ENCODE measurements around the gene LAMB1. TPM values are rescaled to one million over a fixed set of nuclear protein-coding genes. Genes with fewer than 3 reads are reported as not detected.

The LAMB1 gene
- total RNA-seq = under 1 TPM in 1 of 2 donors, not detected in 1; 0.10 TPM

- ATAC-seq (replicated peaks in 1 of 2) = peak; percentile 40 to 55
- H3K4me1 Mint-ChIP-seq (ENCODE audit: low read depth) = peaks cover 26% of the 10 kb centered on the region
- H3K9me3 Mint-ChIP-seq = peaks cover 2% of the 10 kb centered on the region in 2 donors
- H3K27ac Mint-ChIP-seq = no peak within 1 kb of the TSS
- peak; percentile 13 to 23 for DNase-seq
- H3K27me3 Mint-ChIP-seq (ENCODE audit: low read depth) = peaks cover 74% of the 10 kb centered on the region
- peak within 1 kb of the TSS; percentile 84 to 89 for H3K4me3 Mint-ChIP-seq
- peaks cover 2 to 4% of the 10 kb centered on the region in 2 donors for H3K36me3 Mint-ChIP-seq (ENCODE audit: insufficient read depth in 2 of 2)
Observed at GRCh38 chr7:108002726-108003598, at the start of gene LAMB1. TSS of gene LAMB1 (minus strand) at chr7:108003161. CDS start at chr7:108002885, 276 bp downstream.

DNA sequence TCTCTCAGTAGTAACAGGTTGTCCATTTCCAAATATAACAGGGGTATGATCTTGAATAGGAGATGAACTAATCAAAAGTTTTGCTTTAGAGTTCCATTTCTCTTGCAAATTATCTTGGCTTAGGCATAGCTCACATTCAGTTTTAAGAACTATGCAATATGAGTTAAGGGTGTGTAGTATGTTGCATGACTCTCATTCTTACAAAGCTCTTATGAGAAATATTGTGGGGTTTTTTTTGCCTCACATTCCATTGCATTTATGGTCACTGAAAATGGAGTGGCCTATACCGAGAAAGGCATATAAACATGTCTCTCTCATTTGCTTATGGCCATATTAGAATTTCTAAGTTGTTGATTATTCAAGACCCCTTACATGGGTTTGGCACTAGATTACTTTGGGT lies 48.5 kb upstream of the LAMB1 start:
- DNase-seq (no peak), ATAC-seq (replicated peaks in 1 of 2) (no peak)
- no peaks in the 10 kb centered on the region for H3K27me3 Mint-ChIP-seq (ENCODE audit: low read depth)
- no peaks in the 10 kb centered on the region for H3K9me3 Mint-ChIP-seq
- H3K36me3 Mint-ChIP-seq (ENCODE audit: insufficient read depth in 2 of 2) = no peaks in the 10 kb centered on the region
- no peak overlapping the region for H3K4me3 Mint-ChIP-seq
- H3K4me1 Mint-ChIP-seq (ENCODE audit: low read depth) = peaks cover 5% of the 10 kb centered on the region
- H3K27ac Mint-ChIP-seq = no peak overlapping the region

DNA sequence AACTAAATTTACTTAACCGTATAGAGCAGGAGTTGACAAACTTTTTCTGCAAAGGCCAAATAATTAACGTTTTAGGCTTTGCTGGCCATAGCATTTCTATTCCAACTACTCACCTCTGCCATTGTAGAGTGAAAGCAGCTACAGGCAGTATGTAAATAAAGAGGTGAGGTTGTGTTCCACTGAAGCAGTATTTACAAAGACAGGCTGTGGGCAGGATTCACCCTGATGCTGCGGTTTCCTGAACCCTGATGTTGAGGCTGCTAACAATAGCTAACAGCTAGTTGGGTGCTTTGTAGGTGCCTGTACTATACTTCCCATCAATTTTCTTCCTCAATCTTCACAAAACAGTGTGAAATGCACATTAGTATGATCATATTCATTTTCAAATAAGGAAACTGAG lies 47.0 kb upstream of the LAMB1 start:
- Mint-ChIP-seq H3K4me3 (no peak overlapping the region), H3K27ac (no peak overlapping the region), H3K9me3 (no peaks in the 10 kb centered on the region), H3K27me3 (ENCODE audit: low read depth) (no peaks in the 10 kb centered on the region), H3K36me3 (ENCODE audit: insufficient read depth in 2 of 2) (no peaks in the 10 kb centered on the region), H3K4me1 (ENCODE audit: low read depth) (peaks cover 5% of the 10 kb centered on the region)
- ATAC-seq (replicated peaks in 1 of 2) (no peak), DNase-seq (no peak)

DNA sequence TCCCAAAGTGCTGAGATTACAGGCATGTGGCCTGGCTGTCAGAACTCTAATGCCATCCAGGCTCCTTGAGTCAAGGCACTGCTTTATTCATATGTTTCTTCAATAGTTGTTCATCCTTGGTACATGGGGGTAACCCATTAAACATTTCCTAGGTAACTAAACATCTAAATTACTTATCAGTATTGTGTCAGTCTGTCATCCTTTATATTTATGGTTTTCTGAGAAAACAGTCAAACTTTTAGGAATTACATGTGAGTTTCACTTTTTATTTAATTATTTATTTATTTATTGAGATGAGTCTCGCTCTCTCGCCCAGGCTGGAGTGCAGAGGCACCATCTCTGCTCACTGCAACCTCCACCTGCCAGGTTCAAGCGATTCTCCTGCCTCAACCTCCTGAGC lies 45.5 kb upstream of the LAMB1 start:
- Mint-ChIP-seq H3K9me3 (no peaks in the 10 kb centered on the region), H3K4me3 (no peak overlapping the region), H3K36me3 (ENCODE audit: insufficient read depth in 2 of 2) (no peaks in the 10 kb centered on the region), H3K4me1 (ENCODE audit: low read depth) (peaks cover 5% of the 10 kb centered on the region), H3K27me3 (ENCODE audit: low read depth) (no peaks in the 10 kb centered on the region), H3K27ac (no peak overlapping the region)
- DNase-seq (no peak), ATAC-seq (replicated peaks in 1 of 2) (no peak)

- Mint-ChIP-seq H3K9me3 (no peaks in the 10 kb centered on the region), H3K27ac (no peak overlapping the region), H3K4me1 (ENCODE audit: low read depth) (peaks cover 5% of the 10 kb centered on the region), H3K36me3 (ENCODE audit: insufficient read depth in 2 of 2) (no peaks in the 10 kb centered on the region), H3K27me3 (ENCODE audit: low read depth) (no peaks in the 10 kb centered on the region), H3K4me3 (no peak overlapping the region)
- ATAC-seq (replicated peaks in 1 of 2) = no peak
- DNase-seq = no peak
Observed at GRCh38 chr7:108046952-108047506, 44.1 kb upstream of the LAMB1 start.

DNA sequence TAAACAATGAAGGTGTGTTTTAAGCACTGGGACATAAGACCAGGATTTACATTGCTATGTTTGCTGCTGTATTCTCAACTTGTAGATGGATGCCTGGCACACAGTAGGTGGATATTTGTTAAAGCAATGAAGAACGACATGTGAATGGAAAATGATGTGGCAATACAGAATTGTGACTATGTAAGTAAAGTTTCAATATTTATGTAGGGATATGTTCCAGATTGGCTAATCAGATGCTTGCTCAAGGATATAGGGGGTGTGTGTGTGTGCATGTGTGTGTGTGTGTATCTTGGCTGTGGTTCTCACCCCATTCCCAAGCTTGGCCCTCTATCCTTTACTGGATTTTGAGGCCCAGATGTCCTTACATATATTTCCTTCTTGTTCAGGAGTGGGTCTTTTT lies 42.7 kb upstream of the LAMB1 start:
- Mint-ChIP-seq H3K36me3 (ENCODE audit: insufficient read depth in 2 of 2) (no peaks in the 10 kb centered on the region), H3K27ac (no peak overlapping the region), H3K4me3 (no peak overlapping the region), H3K27me3 (ENCODE audit: low read depth) (peaks cover 2% of the 10 kb centered on the region), H3K4me1 (ENCODE audit: low read depth) (peaks cover 5% of the 10 kb centered on the region), H3K9me3 (no peaks in the 10 kb centered on the region)
- no peak for ATAC-seq (replicated peaks in 1 of 2)
- DNase-seq = no peak

DNA sequence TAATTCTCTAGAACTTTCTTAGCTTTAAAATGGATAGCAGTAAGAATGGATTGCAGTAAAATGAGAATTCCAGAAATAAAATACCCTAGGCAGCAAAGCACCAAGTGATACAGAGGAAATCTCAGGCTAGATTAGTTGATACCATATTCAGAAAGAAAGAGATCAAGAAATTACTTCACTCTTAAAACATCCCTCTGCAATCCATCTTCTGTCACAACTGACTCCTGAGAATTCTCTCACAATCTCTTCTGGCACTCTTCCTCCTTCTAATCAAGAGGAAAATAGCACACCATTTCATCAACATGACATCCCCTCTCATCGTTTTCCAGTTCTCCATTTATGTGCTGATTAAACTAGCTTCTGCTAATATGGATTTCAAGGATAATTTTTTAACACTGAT lies 42.2 kb upstream of the LAMB1 start:
- no peak for DNase-seq
- Mint-ChIP-seq H3K27me3 (ENCODE audit: low read depth) (peaks cover 7% of the 10 kb centered on the region), H3K27ac (no peak overlapping the region), H3K9me3 (no peaks in the 10 kb centered on the region), H3K36me3 (ENCODE audit: insufficient read depth in 2 of 2) (no peaks in the 10 kb centered on the region), H3K4me3 (no peak overlapping the region), H3K4me1 (ENCODE audit: low read depth) (peaks cover 5% of the 10 kb centered on the region)
- no peak for ATAC-seq (replicated peaks in 1 of 2)

DNA sequence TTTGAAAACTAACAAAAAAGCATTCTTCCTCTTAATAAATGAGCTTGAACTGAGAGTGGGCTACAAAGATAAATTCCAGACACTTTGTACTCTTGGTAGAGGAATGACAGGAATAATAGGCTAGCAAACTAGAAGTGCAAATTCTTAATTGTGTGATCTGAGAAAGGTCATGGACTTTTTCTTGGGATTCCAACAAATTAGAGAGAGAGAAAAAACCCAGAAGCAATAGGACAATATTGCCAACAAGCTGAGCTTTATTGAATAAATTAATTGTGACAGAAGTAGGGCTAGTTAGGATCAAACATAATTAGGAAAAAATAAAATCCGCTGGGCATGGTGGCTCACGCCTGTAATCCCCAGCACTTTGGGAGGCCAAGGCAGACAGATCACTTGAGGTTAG lies 41.4 kb upstream of the LAMB1 start:
- peaks cover 5% of the 10 kb centered on the region for H3K4me1 Mint-ChIP-seq (ENCODE audit: low read depth)
- no peaks in the 10 kb centered on the region for H3K36me3 Mint-ChIP-seq (ENCODE audit: insufficient read depth in 2 of 2)
- ATAC-seq (replicated peaks in 1 of 2) (no peak), DNase-seq (no peak)
- H3K27me3 Mint-ChIP-seq (ENCODE audit: low read depth) = peaks cover 13% of the 10 kb centered on the region
- no peak overlapping the region for H3K27ac Mint-ChIP-seq
- H3K9me3 Mint-ChIP-seq = no peaks in the 10 kb centered on the region
- no peak overlapping the region for H3K4me3 Mint-ChIP-seq

DNA sequence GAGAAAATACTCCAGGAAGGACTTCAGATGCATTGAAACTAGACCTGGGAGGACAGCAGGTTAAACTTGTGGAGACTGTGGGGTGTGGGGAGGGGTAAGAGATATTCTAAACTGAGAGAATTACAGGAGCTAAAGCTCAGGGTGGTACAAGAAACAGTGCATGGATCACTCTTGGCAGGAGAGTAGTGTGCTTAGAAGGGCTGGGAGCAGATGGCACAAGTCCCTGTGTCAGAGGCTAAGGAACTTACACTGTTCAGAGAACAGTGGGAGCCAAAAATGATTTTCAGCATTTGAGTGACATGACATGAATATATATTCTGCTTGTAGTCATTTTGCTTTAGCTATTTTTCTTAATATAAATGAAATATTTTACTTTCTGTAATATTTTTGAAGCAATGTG lies 36.0 kb upstream of the LAMB1 start:
- H3K9me3 Mint-ChIP-seq = no peaks in the 10 kb centered on the region
- no peak overlapping the region for H3K27ac Mint-ChIP-seq
- H3K4me1 Mint-ChIP-seq (ENCODE audit: low read depth) = no peaks in the 10 kb centered on the region
- H3K27me3 Mint-ChIP-seq (ENCODE audit: low read depth) = peaks cover 13% of the 10 kb centered on the region
- no peak overlapping the region for H3K4me3 Mint-ChIP-seq
- ATAC-seq (replicated peaks in 1 of 2) (no peak), DNase-seq (no peak)
- no peaks in the 10 kb centered on the region for H3K36me3 Mint-ChIP-seq (ENCODE audit: insufficient read depth in 2 of 2)

GRCh38 chr7:108037741-108038140 lies 34.8 kb upstream of the LAMB1 start:
- no peak for DNase-seq
- H3K9me3 Mint-ChIP-seq = no peaks in the 10 kb centered on the region
- no peak for ATAC-seq (replicated peaks in 1 of 2)
- no peaks in the 10 kb centered on the region for H3K36me3 Mint-ChIP-seq (ENCODE audit: insufficient read depth in 2 of 2)
- peaks cover 13% of the 10 kb centered on the region for H3K27me3 Mint-ChIP-seq (ENCODE audit: low read depth)
- no peak overlapping the region for H3K27ac Mint-ChIP-seq
- H3K4me3 Mint-ChIP-seq = no peak overlapping the region
- H3K4me1 Mint-ChIP-seq (ENCODE audit: low read depth) = no peaks in the 10 kb centered on the region

GRCh38 chr7:108037140-108037539 lies 34.2 kb upstream of the LAMB1 start:
- no peak for ATAC-seq (replicated peaks in 1 of 2)
- H3K4me3 Mint-ChIP-seq = no peak overlapping the region
- H3K36me3 Mint-ChIP-seq (ENCODE audit: insufficient read depth in 2 of 2) = no peaks in the 10 kb centered on the region

GRCh38 chr7:108034586-108034985 lies 31.6 kb upstream of the LAMB1 start:
- H3K4me1 Mint-ChIP-seq (ENCODE audit: low read depth) = no peaks in the 10 kb centered on the region
- no peak overlapping the region for H3K4me3 Mint-ChIP-seq
- peaks cover 2% of the 10 kb centered on the region for H3K27me3 Mint-ChIP-seq (ENCODE audit: low read depth)
- DNase-seq (no peak), ATAC-seq (replicated peaks in 1 of 2) (no peak)
- H3K36me3 Mint-ChIP-seq (ENCODE audit: insufficient read depth in 2 of 2) = no peaks in the 10 kb centered on the region
- H3K27ac Mint-ChIP-seq = no peak overlapping the region
- H3K9me3 Mint-ChIP-seq = no peaks in the 10 kb centered on the region

More at GRCh38 chr7:108037140-108037539, 34.2 kb upstream of the LAMB1 start:
- Mint-ChIP-seq H3K27ac (no peak overlapping the region), H3K4me1 (ENCODE audit: low read depth) (no peaks in the 10 kb centered on the region), H3K27me3 (ENCODE audit: low read depth) (peaks cover 13% of the 10 kb centered on the region), H3K9me3 (no peaks in the 10 kb centered on the region)
- no peak for DNase-seq

DNA sequence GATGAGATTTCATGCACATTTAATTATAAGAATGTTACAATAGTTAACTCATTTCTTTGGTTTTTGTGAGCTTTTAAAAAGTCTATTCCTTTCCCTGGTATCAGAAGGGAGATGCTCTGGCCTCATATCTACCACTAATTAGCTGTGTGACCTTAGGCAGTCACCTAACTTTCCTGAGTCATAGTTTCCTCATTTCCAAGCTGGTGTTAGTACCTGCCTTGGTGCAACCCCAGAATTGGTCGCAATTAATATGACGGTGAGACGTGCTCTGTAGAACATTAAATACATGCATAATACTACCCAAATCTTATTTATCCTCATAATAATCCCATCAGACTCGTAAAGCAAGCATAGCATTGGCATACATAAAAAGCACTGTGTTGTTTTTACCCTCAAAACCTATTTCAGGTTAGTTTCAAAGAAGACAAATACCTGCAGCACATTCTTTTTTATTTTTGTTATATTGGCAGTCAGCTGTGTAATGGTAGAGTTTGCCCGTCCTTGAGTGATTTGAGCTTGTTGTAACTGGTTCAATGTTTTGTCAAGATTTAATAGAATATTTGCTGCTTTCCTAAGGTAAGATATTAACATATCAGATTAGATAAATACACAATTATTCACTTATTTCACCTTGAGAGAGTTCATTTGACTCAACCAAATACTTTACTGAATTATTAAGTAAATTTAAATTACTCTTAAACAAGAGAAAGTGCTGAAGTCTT lies 31.0 kb upstream of the LAMB1 start:
- Mint-ChIP-seq H3K27me3 (ENCODE audit: low read depth) (peaks cover 8% of the 10 kb centered on the region), H3K36me3 (ENCODE audit: insufficient read depth in 2 of 2) (no peaks in the 10 kb centered on the region), H3K27ac (no peak overlapping the region), H3K4me1 (ENCODE audit: low read depth) (no peaks in the 10 kb centered on the region), H3K4me3 (no peak overlapping the region), H3K9me3 (no peaks in the 10 kb centered on the region)
- DNase-seq (no peak), ATAC-seq (replicated peaks in 1 of 2) (no peak)

Data from activated T-cell treated with anti-CD3 and anti-CD28 coated beads, Interleukin-2, amount 50 U/mL, for 72 hours (primary cell).